OCI-LY7 (cell line): ENCODE measurements around the gene JRKL.

Experiments
- EZH2phosphoT487 ChIP-seq: fragments of 200-600 bp; sonication (generic); IDR thresholded peaks from 2 replicates; pipeline ENCODE4 v1.6.1; 2018; ENCODE audit warnings: low read depth, borderline replicate concordance, mild to moderate bottlenecking, mixed run types, antibody characterized with exemption, low read length, moderate library complexity, mixed read lengths
- TF ChIP-seq, protein P1 (sequence below): fragments of 200-600 bp; sonication (generic); conservative IDR thresholded peaks from 2 replicates; pipeline ENCODE4 v1.5.1; 2014; ENCODE audit warnings: mild to moderate bottlenecking, antibody characterized with exemption, low read length, moderate library complexity, mixed read lengths

DNA sequence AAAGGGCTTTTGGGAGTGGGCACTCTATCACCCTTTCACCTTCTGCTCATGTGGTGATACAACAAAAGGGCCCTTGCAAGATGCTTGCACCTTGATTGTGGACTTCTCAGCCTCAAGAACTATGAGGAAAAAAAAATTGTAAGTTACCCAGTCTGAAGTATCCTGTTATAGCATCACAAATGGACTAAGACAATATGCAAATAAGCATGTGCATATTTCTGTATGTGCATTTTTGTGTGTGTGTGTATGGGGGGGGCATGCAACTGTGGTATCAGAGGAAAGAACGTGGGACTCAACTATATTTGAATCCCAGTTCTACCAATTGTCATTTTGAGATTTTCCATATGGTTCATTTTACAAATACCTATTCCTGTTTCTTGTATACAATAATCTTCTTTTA is 10.9 kb downstream of the JRKL start:
- TF ChIP-seq, protein P1, sequence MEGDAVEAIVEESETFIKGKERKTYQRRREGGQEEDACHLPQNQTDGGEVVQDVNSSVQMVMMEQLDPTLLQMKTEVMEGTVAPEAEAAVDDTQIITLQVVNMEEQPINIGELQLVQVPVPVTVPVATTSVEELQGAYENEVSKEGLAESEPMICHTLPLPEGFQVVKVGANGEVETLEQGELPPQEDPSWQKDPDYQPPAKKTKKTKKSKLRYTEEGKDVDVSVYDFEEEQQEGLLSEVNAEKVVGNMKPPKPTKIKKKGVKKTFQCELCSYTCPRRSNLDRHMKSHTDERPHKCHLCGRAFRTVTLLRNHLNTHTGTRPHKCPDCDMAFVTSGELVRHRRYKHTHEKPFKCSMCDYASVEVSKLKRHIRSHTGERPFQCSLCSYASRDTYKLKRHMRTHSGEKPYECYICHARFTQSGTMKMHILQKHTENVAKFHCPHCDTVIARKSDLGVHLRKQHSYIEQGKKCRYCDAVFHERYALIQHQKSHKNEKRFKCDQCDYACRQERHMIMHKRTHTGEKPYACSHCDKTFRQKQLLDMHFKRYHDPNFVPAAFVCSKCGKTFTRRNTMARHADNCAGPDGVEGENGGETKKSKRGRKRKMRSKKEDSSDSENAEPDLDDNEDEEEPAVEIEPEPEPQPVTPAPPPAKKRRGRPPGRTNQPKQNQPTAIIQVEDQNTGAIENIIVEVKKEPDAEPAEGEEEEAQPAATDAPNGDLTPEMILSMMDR = no peak
- TF ChIP-seq EZH2phosphoT487 = no peak
